ENCODE results near the gene SMTN. TPM values are rescaled to one million over a fixed set of nuclear protein-coding genes. Genes with fewer than 3 reads are reported as not detected.
A peak's percentile ranks its signal among the peaks of the same experiment; 100 is the strongest.

The SMTN gene
- total RNA-seq, 1 donor from 2014 or later: 13.3 TPM

- H3K36me3 Mint-ChIP-seq (ENCODE audit: unreplicated experiment): no peaks in the 10 kb centered on the region
- H3K27me3 Mint-ChIP-seq (ENCODE audit: unreplicated experiment): peaks cover 3% of the 10 kb centered on the region
- DNase-seq: no peak
- no peak overlapping the region for H3K4me3 Mint-ChIP-seq (ENCODE audit: unreplicated experiment)
- no peak for TF ChIP-seq CTCF (IDR thresholded peaks at IDR 0.05; ENCODE audit: partially characterized antibody, unreplicated experiment)
- no peak overlapping the region for H3K27ac Mint-ChIP-seq (ENCODE audit: unreplicated experiment)
- H3K9me3 Mint-ChIP-seq (ENCODE audit: unreplicated experiment): peaks cover 4% of the 10 kb centered on the region
- peaks cover 2% of the 10 kb centered on the region for H3K4me1 Mint-ChIP-seq (ENCODE audit: low read depth, unreplicated experiment)
Observed at GRCh38 chr22:31143537-31143936, 62.4 kb downstream of the SMTN start.

- no peak for TF ChIP-seq CTCF (IDR thresholded peaks at IDR 0.05; ENCODE audit: partially characterized antibody, unreplicated experiment)
- Mint-ChIP-seq H3K36me3 (ENCODE audit: unreplicated experiment) (no peaks in the 10 kb centered on the region), H3K4me3 (ENCODE audit: unreplicated experiment) (no peak overlapping the region), H3K4me1 (ENCODE audit: low read depth, unreplicated experiment) (peaks cover 2% of the 10 kb centered on the region), H3K27ac (ENCODE audit: unreplicated experiment) (no peak overlapping the region), H3K9me3 (ENCODE audit: unreplicated experiment) (peaks cover 4% of the 10 kb centered on the region), H3K27me3 (ENCODE audit: unreplicated experiment) (peaks cover 2% of the 10 kb centered on the region)
- DNase-seq: no peak
Observed at GRCh38 chr22:31144223-31144622, 63.1 kb downstream of the SMTN start.

GRCh38 chr22:31148488-31148887 is 67.4 kb downstream of the SMTN start:
- Mint-ChIP-seq H3K36me3 (ENCODE audit: unreplicated experiment) (no peaks in the 10 kb centered on the region), H3K4me3 (ENCODE audit: unreplicated experiment) (no peak overlapping the region), H3K9me3 (ENCODE audit: unreplicated experiment) (peaks cover 4% of the 10 kb centered on the region), H3K4me1 (ENCODE audit: low read depth, unreplicated experiment) (no peaks in the 10 kb centered on the region), H3K27me3 (ENCODE audit: unreplicated experiment) (peaks cover 2% of the 10 kb centered on the region), H3K27ac (ENCODE audit: unreplicated experiment) (no peak overlapping the region)
- no peak for DNase-seq
- TF ChIP-seq CTCF (IDR thresholded peaks at IDR 0.05; ENCODE audit: partially characterized antibody, unreplicated experiment): no peak

GRCh38 chr22:31148953-31149627 is 68.0 kb downstream of the SMTN start:
- H3K4me3 Mint-ChIP-seq (ENCODE audit: unreplicated experiment): no peak overlapping the region
- no peaks in the 10 kb centered on the region for H3K4me1 Mint-ChIP-seq (ENCODE audit: low read depth, unreplicated experiment)
- H3K27me3 Mint-ChIP-seq (ENCODE audit: unreplicated experiment): peaks cover 2% of the 10 kb centered on the region
- no peaks in the 10 kb centered on the region for H3K36me3 Mint-ChIP-seq (ENCODE audit: unreplicated experiment)
- peak; percentile 79 for DNase-seq
- TF ChIP-seq CTCF (IDR thresholded peaks at IDR 0.05; ENCODE audit: partially characterized antibody, unreplicated experiment): peak; percentile 70
- no peak overlapping the region for H3K27ac Mint-ChIP-seq (ENCODE audit: unreplicated experiment)
- peaks cover 4% of the 10 kb centered on the region for H3K9me3 Mint-ChIP-seq (ENCODE audit: unreplicated experiment)

GRCh38 chr22:31150615-31151014 is 69.5 kb downstream of the SMTN start:
- H3K9me3 Mint-ChIP-seq (ENCODE audit: unreplicated experiment): peaks cover 2% of the 10 kb centered on the region
- no peaks in the 10 kb centered on the region for H3K4me1 Mint-ChIP-seq (ENCODE audit: low read depth, unreplicated experiment)
- H3K36me3 Mint-ChIP-seq (ENCODE audit: unreplicated experiment): no peaks in the 10 kb centered on the region
- no peak overlapping the region for H3K4me3 Mint-ChIP-seq (ENCODE audit: unreplicated experiment)
- H3K27ac Mint-ChIP-seq (ENCODE audit: unreplicated experiment): no peak overlapping the region
- TF ChIP-seq CTCF (IDR thresholded peaks at IDR 0.05; ENCODE audit: partially characterized antibody, unreplicated experiment): peak; percentile 65
- DNase-seq: no peak
- H3K27me3 Mint-ChIP-seq (ENCODE audit: unreplicated experiment): peaks cover 2% of the 10 kb centered on the region

Measured in glutamatergic neuron (in vitro differentiated cells).